NCI-H748 (cell line): Measurements from ENCODE around the gene CD38.
"Not testable (repeated sequence)": the region's sequence is repeated elsewhere in the genome, so short reads cannot be mapped to it uniquely, and the experiment has no call there.

Experiments
- DNase-seq: peaks from one replicate; lab custom pipeline; 2025; ENCODE audit not compliant: unreplicated experiment; lab: John Stamatoyannopoulos, UW

The CD38 gene

DNA sequence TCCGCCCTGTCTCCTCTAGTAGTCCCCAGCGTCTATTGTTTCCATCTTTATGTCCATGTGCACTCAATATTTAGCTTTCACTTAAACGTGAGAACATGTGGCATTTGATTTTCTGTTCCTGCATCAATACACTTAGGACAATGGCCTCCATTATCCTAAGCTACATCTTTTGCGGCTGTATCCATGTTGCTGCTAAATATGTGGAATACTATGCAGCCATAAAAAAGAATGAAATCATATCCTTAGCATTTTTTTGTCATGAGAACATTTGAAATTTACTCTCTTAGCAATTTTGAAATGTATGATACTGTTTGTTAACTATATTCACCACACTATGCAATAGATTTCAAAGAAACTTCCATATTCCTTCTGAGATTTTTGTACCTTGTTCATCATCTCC is 19.8 kb upstream of the CD38 start:
- no peak for DNase-seq

DNA sequence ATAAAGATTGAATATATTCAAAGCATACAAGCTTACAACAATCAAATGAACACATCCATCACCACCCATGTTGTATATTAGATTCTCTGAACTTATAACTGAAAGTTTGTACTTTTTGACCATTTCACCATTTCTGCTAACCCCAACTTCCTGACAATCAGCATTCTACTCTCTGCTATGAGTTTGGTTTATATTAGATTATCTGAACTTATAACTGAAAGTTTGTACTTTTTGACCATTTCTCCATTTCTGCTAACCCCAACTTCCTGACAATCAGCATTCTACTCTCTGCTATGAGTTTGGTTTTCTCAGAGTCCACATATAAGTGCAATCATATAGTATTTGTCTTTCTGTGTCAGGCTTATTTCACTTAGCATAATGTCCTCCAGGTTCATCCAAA is 15.7 kb upstream of the CD38 start:
- DNase-seq, result not testable (repeated sequence)

- no peak for DNase-seq
Measured at GRCh38 chr4:15765391-15765790, 12.7 kb upstream of the CD38 start.

DNA sequence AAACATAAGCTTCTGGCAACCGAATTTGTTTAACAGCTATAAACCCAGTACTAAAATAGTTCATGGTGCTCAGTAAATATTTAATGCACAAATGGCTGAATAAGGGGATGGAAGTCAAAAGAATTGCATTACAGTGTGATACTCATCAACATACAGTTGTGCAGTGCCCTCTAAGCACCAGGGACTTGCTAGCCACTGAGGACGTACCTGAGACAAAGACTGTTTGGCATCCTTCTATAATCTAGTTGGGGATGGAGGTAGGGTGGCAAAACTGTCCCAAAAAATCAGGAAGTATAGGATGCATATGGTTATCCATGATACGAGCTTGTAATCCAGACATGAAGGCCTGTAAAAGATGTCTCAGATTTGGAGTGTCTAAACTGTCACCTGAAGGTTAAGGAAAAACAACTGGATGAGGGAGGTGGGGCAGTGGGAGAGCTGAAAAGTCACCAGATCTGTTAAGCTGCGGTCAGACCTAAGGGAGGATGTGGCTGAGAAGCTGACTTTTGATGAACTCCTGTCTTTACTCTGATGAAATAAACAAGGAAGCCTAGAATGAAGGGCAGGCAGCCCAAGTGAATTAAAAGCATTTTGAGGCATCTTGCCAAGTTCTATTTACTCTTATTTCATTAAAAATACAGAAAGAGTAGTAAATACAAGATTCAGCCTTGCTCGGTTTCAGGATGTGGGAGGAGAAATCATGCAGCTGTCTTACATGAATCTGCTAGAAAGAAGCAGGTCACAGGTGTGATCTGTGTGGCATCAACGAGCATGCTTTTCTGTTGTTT is 12.0 kb upstream of the CD38 start:
- no peak for DNase-seq

GRCh38 chr4:15766821-15767220 is 11.3 kb upstream of the CD38 start:
- no peak for DNase-seq

DNA sequence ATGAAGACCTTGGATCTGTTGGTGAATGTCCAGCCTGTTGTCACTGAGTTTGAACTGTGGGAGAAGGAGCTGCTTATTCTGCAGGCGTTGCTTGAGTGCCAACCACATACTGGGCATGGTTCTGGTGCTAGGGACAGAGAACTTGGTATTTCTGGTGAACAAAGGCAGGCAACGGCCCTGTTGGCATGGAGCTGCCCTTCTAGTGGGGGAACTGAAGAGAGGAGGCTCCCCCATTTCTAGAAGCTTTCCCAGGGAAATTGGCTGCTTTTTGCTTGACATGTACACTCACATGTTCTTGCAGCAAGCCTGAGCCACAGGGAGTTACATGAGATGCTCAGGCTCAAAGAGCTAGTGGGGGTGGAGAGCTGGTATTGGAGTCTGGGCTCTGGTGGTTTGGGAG is 8.9 kb upstream of the CD38 start:
- no peak for DNase-seq

- no peak for DNase-seq
Measured at GRCh38 chr4:15771216-15772058, 6.7 kb upstream of the CD38 start.

- DNase-seq, result no peak
Measured at GRCh38 chr4:15774020-15774420, 4.1 kb upstream of the CD38 start.

- DNase-seq, result no peak
Measured at GRCh38 chr4:15776871-15777648, 1.1 kb upstream of the CD38 start.

DNA sequence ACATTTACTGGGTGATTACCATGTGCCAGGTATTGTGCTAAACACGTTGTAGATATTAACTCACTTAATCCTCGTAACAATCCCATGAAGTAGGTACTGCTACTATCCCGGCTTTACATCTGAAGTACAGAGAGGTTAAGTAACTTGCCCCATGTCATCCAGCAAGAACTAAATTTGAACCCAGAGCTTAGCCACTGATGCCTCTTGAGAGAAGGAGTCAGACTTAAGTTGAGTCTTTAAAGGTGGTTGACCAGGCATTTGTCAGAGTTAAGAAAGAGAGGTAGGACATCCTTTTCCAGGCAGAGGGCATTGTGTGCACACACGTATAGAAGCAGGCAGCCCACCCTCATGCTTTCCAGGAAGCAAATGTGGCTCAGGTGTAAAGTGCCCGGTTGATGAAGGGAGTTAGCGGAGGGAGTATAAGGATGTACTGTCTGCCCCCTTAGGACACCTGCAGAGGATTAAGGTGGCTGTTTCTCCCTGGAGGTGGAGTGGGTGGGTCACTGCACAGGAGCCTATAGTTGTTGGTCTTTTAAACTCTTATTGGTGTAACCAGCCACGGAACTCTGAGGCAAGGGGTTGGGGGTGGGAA is 335 bp upstream of the CD38 start:
- no peak for DNase-seq

DNA sequence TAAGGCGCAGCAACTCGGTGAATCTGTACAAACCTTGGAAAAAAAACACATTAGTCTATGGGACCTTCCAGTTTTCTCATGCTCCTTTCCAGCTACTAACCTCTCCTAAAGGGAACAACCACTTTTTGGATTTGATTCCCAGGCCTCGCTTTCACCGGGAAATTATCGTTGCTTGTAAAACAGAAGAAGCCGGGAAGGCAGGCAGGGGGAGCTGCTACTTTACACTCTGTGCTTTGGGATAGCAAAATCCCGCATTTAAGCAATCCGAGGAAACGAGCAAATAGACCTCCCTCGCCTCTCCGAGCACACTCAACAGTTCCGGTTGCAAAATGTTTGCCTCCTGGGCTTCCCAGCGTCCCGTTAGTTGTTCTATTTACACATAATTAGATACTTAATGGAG is 1.2 kb downstream of the CD38 start:
- DNase-seq, result peak; percentile 48

DNA sequence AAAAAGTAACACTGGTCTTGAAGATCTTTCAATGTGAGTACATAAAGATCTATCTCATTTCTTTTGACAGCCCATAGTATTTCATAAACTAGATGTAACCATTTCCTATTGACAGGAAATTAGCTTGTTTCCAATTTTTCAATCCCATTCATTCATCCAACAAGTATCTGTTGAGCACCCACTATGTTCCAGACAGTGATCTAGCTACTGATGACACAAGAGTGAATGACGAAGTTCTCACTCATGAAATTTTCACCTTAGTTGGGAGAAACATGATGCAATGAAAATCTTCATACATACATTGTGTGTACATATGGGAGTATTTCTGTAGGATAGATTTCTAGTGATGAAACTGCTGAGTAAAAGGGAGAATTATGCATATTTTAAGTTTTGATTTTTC is 1.7 kb downstream of the CD38 start:
- DNase-seq, result no peak

- DNase-seq, result no peak
Measured at GRCh38 chr4:15781427-15782095, 3.4 kb downstream of the CD38 start.

DNA sequence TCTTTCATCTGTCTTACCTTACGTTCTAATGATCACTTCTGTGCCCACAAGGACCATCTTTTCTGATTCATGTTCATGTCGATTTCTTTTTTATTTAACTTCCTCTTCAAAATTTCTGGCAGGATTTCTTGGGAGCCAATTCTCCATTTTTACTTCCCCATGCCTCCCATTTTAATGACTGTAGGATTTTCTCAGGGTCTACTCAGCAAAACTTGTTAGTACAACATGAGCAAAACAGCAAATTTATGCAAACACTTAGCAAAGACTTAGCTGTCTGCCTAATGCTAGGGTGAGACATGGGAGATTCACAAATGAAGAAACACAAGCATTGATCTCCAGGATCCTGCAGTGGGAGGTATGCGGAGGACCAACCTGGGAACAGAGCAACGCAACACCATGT is 5.5 kb downstream of the CD38 start:
- no peak for DNase-seq

- no peak for DNase-seq
Measured at GRCh38 chr4:15784959-15785634, 7.0 kb downstream of the CD38 start.

GRCh38 chr4:15786743-15787142 is 8.6 kb downstream of the CD38 start:
- DNase-seq, result no peak

DNA sequence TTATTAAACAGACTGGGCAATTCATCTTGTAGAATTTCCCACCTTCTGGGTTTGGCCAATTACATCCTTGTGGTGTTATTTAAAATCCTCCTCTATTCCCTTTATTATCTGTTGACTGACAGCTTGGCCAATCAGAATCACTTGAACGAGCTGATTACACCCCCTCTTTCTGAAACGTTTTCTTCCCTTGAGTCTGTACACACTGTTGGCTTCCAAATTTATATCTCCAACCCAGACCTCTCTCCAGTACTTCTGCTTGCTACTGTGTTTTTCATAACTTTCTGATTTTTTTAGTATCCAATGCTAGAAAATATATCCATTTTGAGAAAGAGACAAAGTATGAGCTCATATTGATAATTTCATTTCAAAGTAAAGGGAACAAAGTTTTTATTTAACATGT is 14.8 kb downstream of the CD38 start:
- no peak for DNase-seq

GRCh38 chr4:15793506-15794363 is 15.6 kb downstream of the CD38 start:
- DNase-seq, result no peak

DNA sequence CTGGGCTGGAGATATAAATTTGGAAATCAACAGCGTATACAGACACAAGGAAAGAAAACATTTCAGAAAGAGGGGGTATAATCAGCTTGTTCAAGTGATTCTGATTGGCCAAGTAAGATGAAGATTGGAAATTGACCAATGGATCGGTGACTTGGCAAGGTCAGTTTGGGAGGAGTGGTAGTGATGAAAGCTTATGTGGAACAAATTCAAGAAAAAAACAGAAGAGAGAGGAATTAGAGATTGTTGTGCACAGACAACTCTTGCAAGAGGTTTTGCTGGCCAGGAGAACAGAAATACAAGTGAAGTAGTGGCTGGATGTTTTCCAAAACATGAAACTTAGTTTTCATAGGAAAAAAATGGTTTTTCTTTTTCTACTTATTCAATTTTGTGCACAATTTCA is 16.3 kb downstream of the CD38 start:
- no peak for DNase-seq
